Activated CD8-positive, alpha-beta T cell treated with anti-CD3 and anti-CD28 coated beads, Interleukin-2, amount 10 ng/mL, durations not matched to agents 7 days and 5 days (primary cell): Measurements from ENCODE around the gene ZC3H4. TPM values are rescaled to one million over a fixed set of nuclear protein-coding genes. Genes with fewer than 3 reads are reported as not detected.

Source experiments
- ATAC-seq: fragments of 150-1000 bp; cut with Tn5 transposase; one replicate; pipeline ENCODE4 v1.10.0; 2021; ENCODE audit warnings: moderate library complexity
- CTCF ChIA-PET: fragments of 350-600 bp; sonication (Branson Sonifier 250); formaldehyde crosslinking; loops from one replicate; lab custom pipeline; 2021; ENCODE audit warnings: antibody characterized with exemption; lab: Charles Lee
- POLR2A ChIA-PET: fragments of 350-600 bp; sonication (Branson Sonifier 250); formaldehyde crosslinking; loops from one replicate; lab custom pipeline; 2021; ENCODE audit warnings: antibody characterized with exemption; lab: Charles Lee
- DNase-seq: peaks from one replicate; pipeline ENCODE4 v3.0.0-alpha.2; 2020
- H3K27ac Mint-ChIP-seq: one replicate; pipeline ENCODE4 v1.8.0; 2021; ENCODE audit warnings: mild to moderate bottlenecking, mixed read lengths
- H3K27me3 Mint-ChIP-seq: one replicate; pipeline ENCODE4 v1.8.0; 2021; ENCODE audit warnings: low read depth, mixed read lengths
- H3K36me3 Mint-ChIP-seq: one replicate; pipeline ENCODE4 v1.8.0; 2021; ENCODE audit warnings: low read depth, mixed read lengths
- H3K4me1 Mint-ChIP-seq: one replicate; pipeline ENCODE4 v1.8.0; 2021; ENCODE audit warnings: low read depth, mixed read lengths
- H3K4me3 Mint-ChIP-seq: one replicate; pipeline ENCODE4 v1.8.0; 2021; ENCODE audit warnings: mild to moderate bottlenecking, mixed read lengths
- H3K9me3 Mint-ChIP-seq: one replicate; pipeline ENCODE4 v1.8.0; 2022; ENCODE audit warnings: mixed read lengths; ENCODE audit not compliant: insufficient read depth
- total RNA-seq, 2 experiments: library from RNA; stranded (reverse); gene quantifications; one replicate each; pipeline ENCODE4 v1.2.3, GENCODE V29; 2021

Gene ZC3H4
- total RNA-seq, 2 experiments from 2014 or later = 102 TPM

DNA sequence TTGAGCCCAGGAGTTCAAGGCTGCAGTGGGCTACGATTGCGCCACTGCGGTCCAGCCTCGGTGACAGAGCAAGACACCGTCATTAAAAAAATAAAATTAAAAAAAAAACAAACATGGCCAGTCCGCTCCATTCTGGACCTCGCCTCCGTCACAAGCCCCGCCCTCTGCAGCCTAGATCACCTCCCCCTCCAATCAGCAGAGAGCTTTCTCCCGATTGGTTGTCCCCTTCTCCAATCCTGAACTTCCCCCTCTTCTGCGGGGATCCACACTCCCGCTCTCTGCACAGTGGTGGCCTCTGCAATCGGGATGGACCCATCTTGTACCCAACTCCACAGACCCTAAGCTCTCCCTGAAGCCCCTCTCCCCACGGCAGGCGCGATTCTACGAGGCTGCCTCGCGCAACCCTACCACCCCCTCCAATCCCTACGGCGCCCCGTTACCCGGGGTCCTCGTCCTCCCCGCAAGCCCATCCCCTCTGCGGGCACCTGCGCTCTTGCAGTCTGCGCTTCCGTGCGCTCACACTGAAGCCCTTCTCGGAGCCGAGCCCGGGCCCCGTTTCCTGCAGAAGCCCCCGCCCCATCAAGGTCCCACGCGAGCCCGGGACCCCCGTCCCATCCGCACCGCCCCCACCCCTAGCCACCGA is 65.7 kb downstream of the ZC3H4 start:
- CTCF ChIA-PET = interaction anchor here (0.9 to 1.7 kb wide), 5 partner anchors 11 to 65 kb away, joined by 3 to 13 read pairs (median 3); partner anchors contain the start of gene ZC3H4
- peak overlapping the region; percentile 95 for H3K27ac Mint-ChIP-seq
- H3K4me1 Mint-ChIP-seq = peaks cover 21% of the 10 kb centered on the region
- peak overlapping the region; percentile 94 for H3K4me3 Mint-ChIP-seq
- H3K27me3 Mint-ChIP-seq = no peaks in the 10 kb centered on the region
- H3K36me3 Mint-ChIP-seq = peaks cover 2% of the 10 kb centered on the region
- no peaks in the 10 kb centered on the region for H3K9me3 Mint-ChIP-seq
- POLR2A ChIA-PET = interaction anchor here (0.6 to 1.5 kb wide), 9 partner anchors 12 to 1605 kb away, joined by 3 to 7 read pairs (median 4); partner anchors contain the start of genes SAE1 and ZC3H4
- ATAC-seq (peak; percentile 68), DNase-seq (peak; percentile 90)

DNA sequence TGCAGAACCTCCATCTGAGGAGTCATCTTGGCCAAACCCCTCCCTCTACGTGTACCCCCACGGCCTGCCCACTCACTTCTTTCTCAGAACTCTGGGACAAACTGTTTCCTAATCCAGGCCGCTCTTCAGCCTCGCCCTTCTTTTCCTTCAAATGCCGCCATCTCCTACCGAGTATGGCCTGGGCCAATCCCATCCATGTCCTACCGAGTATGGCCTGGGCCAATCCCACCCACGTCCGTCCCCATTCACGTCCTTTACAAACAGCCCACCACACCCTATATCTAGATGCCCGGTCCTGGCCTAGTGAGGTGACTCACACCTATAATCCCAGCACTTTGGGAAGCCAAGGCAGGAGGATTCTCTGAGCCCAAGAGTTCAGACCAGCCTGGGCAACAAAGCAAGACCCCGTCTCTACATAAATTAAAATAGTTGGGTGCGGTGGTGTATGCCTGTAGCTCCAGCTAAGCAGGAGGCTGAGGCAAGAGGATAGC is 66.3 kb downstream of the ZC3H4 start:
- Mint-ChIP-seq H3K4me1 (peaks cover 21% of the 10 kb centered on the region), H3K4me3 (peak overlapping the region; percentile 94), H3K36me3 (peaks cover 2% of the 10 kb centered on the region), H3K27me3 (no peaks in the 10 kb centered on the region), H3K27ac (peak overlapping the region; percentile 95), H3K9me3 (no peaks in the 10 kb centered on the region)
- ChIA-PET CTCF (interaction anchor here (0.9 to 1.7 kb wide), 5 partner anchors 11 to 66 kb away, joined by 3 to 13 read pairs (median 3); partner anchors contain the start of gene ZC3H4), POLR2A (interaction anchor here (0.6 to 1.5 kb wide), 8 partner anchors 11 to 1605 kb away, joined by 3 to 7 read pairs (median 4); partner anchors contain the start of genes SAE1 and ZC3H4)
- DNase-seq = no peak
- no peak for ATAC-seq

DNA sequence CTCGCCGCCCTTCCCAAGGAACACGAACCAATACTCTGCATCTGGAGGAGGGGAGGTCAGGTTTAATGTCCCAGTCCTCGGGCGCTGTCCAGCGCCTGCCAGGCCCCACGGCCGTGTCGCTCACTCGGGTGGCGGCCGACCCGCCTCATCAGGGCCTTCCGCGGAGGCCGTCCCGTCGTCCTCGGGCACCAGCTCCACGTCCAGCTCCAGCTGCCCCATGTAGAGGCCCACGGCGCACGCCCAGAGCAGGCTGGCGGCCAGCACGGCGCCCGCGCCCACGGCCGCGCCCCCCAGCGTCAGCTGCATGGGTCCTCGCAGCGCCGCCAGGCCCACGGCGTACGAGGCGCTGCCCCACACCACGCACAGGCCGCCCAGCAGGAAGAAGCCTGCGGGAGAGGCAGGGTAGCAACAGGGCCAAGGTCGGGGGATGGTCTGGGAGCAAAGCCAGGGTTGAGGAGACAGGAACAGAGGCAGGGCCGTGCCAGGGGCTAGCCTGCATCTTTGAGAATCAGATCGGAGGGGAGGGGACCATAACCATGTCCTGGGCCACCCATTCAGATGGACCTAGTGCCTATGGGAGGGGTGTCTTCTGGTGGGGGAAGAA is 67.6 kb downstream of the ZC3H4 start:
- no peaks in the 10 kb centered on the region for H3K27me3 Mint-ChIP-seq
- ATAC-seq (no peak), DNase-seq (no peak)
- no peak overlapping the region for H3K27ac Mint-ChIP-seq
- H3K9me3 Mint-ChIP-seq = no peaks in the 10 kb centered on the region
- H3K4me1 Mint-ChIP-seq = peaks cover 21% of the 10 kb centered on the region
- peaks cover 2% of the 10 kb centered on the region for H3K36me3 Mint-ChIP-seq
- POLR2A ChIA-PET = no interaction called here
- no peak overlapping the region for H3K4me3 Mint-ChIP-seq
- CTCF ChIA-PET = no interaction called here

DNA sequence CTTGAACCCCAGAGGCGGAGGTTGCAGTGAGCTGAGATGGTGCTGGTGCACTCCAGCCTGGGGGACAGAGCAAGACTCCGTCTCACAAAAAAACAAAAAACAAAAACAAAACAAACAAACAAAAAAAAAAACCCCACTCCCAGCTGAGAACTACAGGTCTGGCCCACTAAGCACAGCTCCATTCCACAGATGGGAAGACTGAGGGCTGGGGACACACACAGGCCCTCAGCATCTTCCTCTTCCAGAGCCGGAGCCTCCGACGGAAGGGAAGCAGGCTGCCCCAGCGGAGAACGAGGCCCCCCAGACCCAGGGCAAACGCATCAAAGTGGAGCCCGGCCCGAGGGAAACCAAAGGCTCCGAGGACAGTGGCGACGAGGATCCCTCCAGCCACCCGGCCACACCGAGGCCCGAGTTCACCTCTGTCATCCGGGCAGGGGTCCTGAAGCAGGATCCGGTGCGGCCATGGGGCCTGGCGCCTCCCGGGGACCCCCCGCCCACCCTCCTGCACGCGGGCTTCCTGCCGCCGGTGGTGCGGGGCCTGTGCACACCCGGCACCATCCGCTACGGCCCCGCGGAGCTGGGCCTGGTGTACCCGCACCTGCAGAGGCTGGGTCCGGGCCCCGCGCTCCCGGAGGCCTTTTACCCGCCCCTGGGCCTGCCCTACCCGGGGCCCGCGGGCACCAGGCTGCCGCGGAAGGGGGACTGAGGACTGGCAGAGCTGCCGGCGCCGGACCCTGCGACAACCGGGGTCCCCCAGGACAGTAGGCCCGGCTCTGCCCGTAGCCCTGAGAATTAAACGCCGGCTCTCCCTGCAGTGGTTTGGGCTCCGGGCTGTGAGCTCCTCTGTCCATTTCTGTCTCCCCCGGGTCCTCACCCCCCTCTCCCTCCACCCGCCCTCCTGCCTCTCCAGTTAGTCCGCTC is 68.4 kb downstream of the ZC3H4 start:
- H3K27me3 Mint-ChIP-seq = no peaks in the 10 kb centered on the region
- no peak overlapping the region for H3K27ac Mint-ChIP-seq
- peaks cover 21% of the 10 kb centered on the region for H3K4me1 Mint-ChIP-seq
- no peaks in the 10 kb centered on the region for H3K9me3 Mint-ChIP-seq
- H3K36me3 Mint-ChIP-seq = peaks cover 2% of the 10 kb centered on the region
- CTCF ChIA-PET = interaction anchor here (0.6 kb wide), 1 partner anchor 9 kb away, joined by 3 read pairs; no protein-coding TSS in a partner anchor
- ATAC-seq = no peak
- POLR2A ChIA-PET = no interaction called here
- no peak overlapping the region for H3K4me3 Mint-ChIP-seq
- no peak for DNase-seq

DNA sequence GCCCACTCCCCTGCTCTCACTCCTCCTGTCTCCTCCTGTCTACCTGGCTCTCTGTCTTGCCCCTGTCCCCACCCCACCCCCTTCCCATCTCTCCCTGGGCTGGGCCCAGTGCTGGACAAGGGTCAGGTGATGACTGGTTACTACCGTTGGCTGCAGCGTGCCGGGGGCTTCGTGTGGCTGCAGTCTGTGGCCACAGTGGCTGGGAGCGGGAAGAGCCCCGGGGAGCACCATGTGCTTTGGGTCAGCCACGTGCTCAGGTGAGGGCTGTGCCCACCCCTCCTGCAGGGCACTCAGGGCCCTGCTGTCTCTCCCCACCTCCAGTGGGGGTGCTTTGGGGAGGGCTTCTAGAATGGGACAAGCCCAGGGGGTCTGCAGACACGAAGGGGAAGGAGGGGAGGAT is 72.7 kb downstream of the ZC3H4 start:
- POLR2A ChIA-PET = no interaction called here
- no peaks in the 10 kb centered on the region for H3K36me3 Mint-ChIP-seq
- H3K4me1 Mint-ChIP-seq = peaks cover 7% of the 10 kb centered on the region
- no peaks in the 10 kb centered on the region for H3K9me3 Mint-ChIP-seq
- DNase-seq = no peak
- no peak overlapping the region for H3K27ac Mint-ChIP-seq
- CTCF ChIA-PET = interaction anchor here (1.7 kb wide), 1 partner anchor 28 kb away, joined by 4 read pairs; no protein-coding TSS in a partner anchor
- no peaks in the 10 kb centered on the region for H3K27me3 Mint-ChIP-seq
- ATAC-seq = no peak
- H3K4me3 Mint-ChIP-seq = no peak overlapping the region

DNA sequence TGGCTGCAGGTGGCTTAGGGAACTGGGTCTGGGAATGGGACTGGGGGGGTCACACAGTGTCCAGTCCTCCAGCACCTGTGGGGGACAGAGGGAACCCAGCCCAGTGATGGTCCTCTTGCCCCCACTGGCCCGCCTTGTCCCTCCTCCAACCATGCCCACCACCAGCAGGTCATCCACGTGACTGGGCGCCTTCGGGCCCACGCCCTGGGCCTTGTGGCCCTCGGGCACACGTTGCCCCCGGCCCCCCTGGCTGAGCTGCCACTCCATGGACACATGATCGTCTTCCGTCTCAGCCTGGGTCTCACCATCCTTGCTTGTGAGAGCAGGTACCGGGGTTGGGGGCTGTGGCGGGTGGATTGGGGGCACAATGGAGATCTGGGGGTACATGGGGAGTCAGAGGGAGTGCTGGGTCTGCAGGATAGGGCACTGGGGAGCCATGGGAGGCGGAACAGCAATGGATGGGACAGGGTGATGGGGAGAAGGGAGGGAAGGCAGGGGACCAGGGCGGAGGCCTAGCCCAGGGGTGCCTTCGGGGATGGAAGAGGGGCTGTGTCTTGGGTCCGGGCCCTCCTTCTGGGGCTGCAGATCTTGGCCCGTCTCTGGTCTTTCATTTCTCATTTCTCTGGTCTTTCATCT is 74.2 kb downstream of the ZC3H4 start:
- Mint-ChIP-seq H3K4me3 (no peak overlapping the region), H3K27ac (no peak overlapping the region), H3K4me1 (peaks cover 18% of the 10 kb centered on the region), H3K9me3 (no peaks in the 10 kb centered on the region), H3K36me3 (no peaks in the 10 kb centered on the region), H3K27me3 (peaks cover 6% of the 10 kb centered on the region)
- ChIA-PET CTCF (interaction anchor here (1.7 to 5.0 kb wide), 3 partner anchors 25 to 205 kb away, joined by 4 to 66 read pairs (median 6); no protein-coding TSS in a partner anchor), POLR2A (no interaction called here)
- DNase-seq (no peak), ATAC-seq (no peak)

DNA sequence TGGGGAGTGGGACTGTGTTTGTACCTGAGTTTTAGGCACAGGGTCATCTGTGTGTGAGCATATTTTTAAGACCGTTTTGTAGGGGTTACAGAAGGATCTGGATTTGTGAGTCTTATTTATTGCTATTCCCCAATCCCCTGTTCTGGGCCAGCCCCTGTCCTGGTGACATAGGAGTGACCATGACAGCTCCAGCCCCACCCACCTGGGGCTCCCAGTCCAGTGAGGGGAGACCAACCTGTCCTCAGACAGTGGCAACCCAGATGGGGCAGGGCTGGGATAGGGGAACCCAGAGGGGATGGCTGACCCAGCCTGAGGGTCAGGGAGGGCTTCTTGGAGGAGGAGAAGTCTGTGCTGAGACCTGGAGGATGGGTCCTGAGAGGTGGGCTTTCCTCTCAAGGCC is 75.8 kb downstream of the ZC3H4 start:
- POLR2A ChIA-PET = interaction anchor here (2.0 kb wide), 1 partner anchor 75 kb away, joined by 6 read pairs; the partner anchor contains the start of gene ZC3H4
- Mint-ChIP-seq H3K4me3 (no peak overlapping the region), H3K4me1 (peaks cover 20% of the 10 kb centered on the region), H3K27me3 (peaks cover 8% of the 10 kb centered on the region), H3K9me3 (no peaks in the 10 kb centered on the region), H3K27ac (no peak overlapping the region), H3K36me3 (no peaks in the 10 kb centered on the region)
- DNase-seq (no peak), ATAC-seq (no peak)
- CTCF ChIA-PET = interaction anchor here (1.1 to 5.0 kb wide), 3 partner anchors 24 to 206 kb away, joined by 3 to 66 read pairs (median 6); no protein-coding TSS in a partner anchor

DNA sequence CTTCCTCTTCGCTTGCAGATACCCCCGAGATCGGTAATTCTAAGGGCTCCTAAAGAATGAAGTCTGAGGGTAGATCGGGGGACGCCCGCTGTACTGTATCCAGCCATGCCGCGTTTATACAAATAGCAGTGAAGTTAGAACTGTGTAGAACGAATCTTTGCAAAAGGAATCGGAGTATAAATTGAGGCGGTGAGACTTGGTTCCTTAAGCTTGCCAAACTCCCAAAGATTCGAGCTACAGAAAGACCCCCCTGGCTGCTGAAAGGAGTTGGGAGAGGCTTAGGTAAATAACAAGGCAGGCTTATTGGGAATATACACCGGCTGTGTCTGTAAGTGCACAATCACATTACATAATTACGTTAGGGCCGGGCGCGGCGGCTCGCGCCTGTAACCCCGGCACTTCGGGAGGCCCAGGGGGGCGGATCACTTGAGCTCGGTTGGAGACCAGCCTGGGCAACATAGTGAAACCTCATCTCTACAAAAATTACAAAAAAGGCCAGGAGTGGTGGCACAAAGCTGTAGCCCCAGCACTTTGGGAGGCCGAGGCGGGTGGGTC is 77.4 kb downstream of the ZC3H4 start:
- Mint-ChIP-seq H3K36me3 (no peaks in the 10 kb centered on the region), H3K27me3 (peaks cover 13% of the 10 kb centered on the region), H3K4me1 (peaks cover 21% of the 10 kb centered on the region), H3K27ac (peak overlapping the region; percentile 80), H3K4me3 (peak overlapping the region; percentile 87), H3K9me3 (no peaks in the 10 kb centered on the region)
- CTCF ChIA-PET = interaction anchor here (0.7 to 5.0 kb wide), 21 partner anchors 8 to 220 kb away, joined by 3 to 66 read pairs (median 4); partner anchors contain the start of genes AP2S1, CCDC9, SAE1 and TMEM160
- ATAC-seq (peak; percentile 5), DNase-seq (peak; percentile 38)
- POLR2A ChIA-PET = interaction anchor here (1.6 to 2.0 kb wide), 2 partner anchors 12 to 77 kb away, joined by 5 to 6 read pairs; partner anchors contain the start of gene ZC3H4

DNA sequence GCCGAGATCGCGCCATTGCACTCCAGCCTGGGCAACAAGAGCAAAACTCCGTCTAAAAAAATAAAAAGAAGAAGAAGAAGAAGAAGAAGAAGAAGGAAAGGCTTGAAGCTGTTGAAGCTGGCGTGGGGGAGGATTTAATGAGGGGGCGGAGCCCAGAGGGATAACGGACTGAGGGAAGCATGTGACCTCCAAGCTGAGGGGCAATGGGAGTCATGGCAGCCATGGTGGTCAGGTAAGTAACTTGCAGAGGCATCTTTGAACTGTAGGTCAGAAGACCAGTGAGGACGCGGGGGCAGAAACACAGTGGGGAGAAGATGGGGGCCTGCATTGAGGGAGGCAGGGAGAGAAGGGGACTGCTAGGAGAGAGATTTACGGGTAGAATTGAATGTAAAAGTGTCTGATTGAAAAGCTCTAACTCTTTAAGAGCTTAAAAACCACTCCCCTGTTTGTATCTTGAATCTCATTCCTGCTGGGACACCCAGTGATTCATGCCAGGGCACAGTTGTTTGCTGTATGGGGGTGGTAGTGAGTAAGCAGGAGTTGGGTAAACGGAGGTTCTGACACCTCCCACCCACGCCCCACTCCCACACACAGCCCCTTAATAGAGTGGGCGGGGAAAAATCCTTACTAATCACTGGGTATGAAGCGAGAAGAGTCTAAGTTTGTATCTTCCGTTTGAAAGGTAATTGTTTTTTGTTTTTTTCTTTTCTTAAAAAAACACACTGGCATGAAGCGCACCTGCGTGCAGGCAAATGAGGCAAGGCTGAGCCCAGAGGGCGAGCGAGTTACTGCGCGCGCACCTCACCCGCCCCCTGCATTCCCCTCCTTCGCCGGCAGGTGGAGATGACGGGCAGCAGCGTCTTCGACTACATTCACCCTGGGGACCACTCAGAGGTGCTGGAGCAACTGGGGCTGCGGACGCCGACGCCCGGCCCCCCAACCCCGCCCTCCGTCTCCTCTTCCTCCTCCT is 78.2 kb downstream of the ZC3H4 start:
- H3K4me3 Mint-ChIP-seq = peak overlapping the region; percentile 87
- peak; percentile 95 for ATAC-seq

More for the DNA sequence above, 78.2 kb downstream of the ZC3H4 start:
- DNase-seq = peak; percentile 96
- no peaks in the 10 kb centered on the region for H3K36me3 Mint-ChIP-seq
- peak overlapping the region; percentile 80 for H3K27ac Mint-ChIP-seq
- no peaks in the 10 kb centered on the region for H3K9me3 Mint-ChIP-seq
- POLR2A ChIA-PET = interaction anchor here (0.8 to 2.0 kb wide), 5 partner anchors 12 to 247 kb away, joined by 3 to 6 read pairs (median 4); partner anchors contain the start of genes SLC1A5 and ZC3H4
- peaks cover 16% of the 10 kb centered on the region for H3K27me3 Mint-ChIP-seq
- H3K4me1 Mint-ChIP-seq = peaks cover 21% of the 10 kb centered on the region
- CTCF ChIA-PET = interaction anchor here (0.6 to 5.0 kb wide), 20 partner anchors 9 to 263 kb away, joined by 3 to 66 read pairs (median 4); partner anchors contain the start of genes SAE1, TMEM160 and ZC3H4
